Activated CD4-positive, alpha-beta memory T cell treated with anti-CD3 and anti-CD28 coated beads for 36 hours (primary cell): ENCODE measurements around the gene PALM3. TPM values are rescaled to one million over a fixed set of nuclear protein-coding genes. Genes with fewer than 3 reads are reported as not detected.
"Not testable (repeated sequence)": the region's sequence is repeated elsewhere in the genome, so short reads cannot be mapped to it uniquely, and the experiment has no call there.

Source experiments
- CTCF ChIA-PET: fragments of 350-600 bp; sonication (Branson Sonifier 250); formaldehyde crosslinking; loops from one replicate; lab custom pipeline; 2021; ENCODE audit warnings: antibody characterized with exemption, inconsistent platforms; lab: Charles Lee
- POLR2A ChIA-PET: fragments of 350-600 bp; sonication (Branson Sonifier 250); formaldehyde crosslinking; loops from one replicate; lab custom pipeline; 2021; ENCODE audit warnings: antibody characterized with exemption; lab: Charles Lee
- DNase-seq: peaks from one replicate; pipeline ENCODE4 v3.0.0-alpha.2; 2020
- H3K27ac Mint-ChIP-seq: one replicate; pipeline ENCODE4 v1.8.0; 2021; ENCODE audit warnings: mixed read lengths
- H3K27me3 Mint-ChIP-seq: one replicate; pipeline ENCODE4 v1.8.0; 2021; ENCODE audit warnings: mixed read lengths
- H3K36me3 Mint-ChIP-seq: one replicate; pipeline ENCODE4 v1.8.0; 2021; ENCODE audit warnings: mixed read lengths
- H3K4me1 Mint-ChIP-seq: one replicate; pipeline ENCODE4 v1.8.0; 2021; ENCODE audit warnings: low read depth, mixed read lengths
- H3K4me3 Mint-ChIP-seq: one replicate; pipeline ENCODE4 v1.8.0; 2021; ENCODE audit warnings: mild to moderate bottlenecking, mixed read lengths
- H3K9me3 Mint-ChIP-seq: one replicate; pipeline ENCODE4 v1.8.0; 2021; ENCODE audit warnings: mixed read lengths
- intact Hi-C: fragments of 100-400 bp; cut with micrococcal nuclease; formaldehyde crosslinking; loops from one replicate; pipeline ENCODE4 v1.15.1; 2023
- total RNA-seq, 2 experiments: library from RNA; stranded (reverse); gene quantifications; one replicate each; pipeline ENCODE4 v1.2.3, GENCODE V29; 2021

The PALM3 gene
- total RNA-seq, 2 experiments from 2014 or later = not detected

DNA sequence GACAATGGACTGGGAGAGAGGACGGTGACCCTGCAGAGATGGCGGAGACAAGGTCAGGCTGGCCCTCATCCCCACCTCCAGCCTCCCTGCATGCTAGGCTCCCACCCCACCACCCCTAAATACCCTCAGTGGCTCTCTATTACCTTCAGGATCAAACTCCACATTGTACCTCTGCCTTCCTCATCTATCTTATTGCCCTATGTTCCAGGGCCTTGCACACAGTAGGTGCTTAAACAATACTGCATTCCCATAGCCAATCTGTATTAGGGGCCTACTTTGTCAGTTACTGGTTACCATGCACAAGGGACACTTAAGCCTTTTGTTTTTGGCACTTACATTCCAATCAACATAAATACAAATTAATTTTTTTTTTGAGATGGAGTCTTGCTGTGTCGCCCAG is 6.5 kb downstream of the PALM3 start:
- CTCF ChIA-PET = no interaction called here
- no peak overlapping the region for H3K27ac Mint-ChIP-seq
- no peak for DNase-seq
- H3K27me3 Mint-ChIP-seq = peaks cover 12% of the 10 kb centered on the region
- peaks cover 15% of the 10 kb centered on the region for H3K4me1 Mint-ChIP-seq
- H3K9me3 Mint-ChIP-seq = peaks cover 7% of the 10 kb centered on the region
- POLR2A ChIA-PET = no interaction called here
- intact Hi-C loops = loop anchor here (5.0 kb wide), 1 partner anchor 153 kb away; no protein-coding TSS in a partner anchor
- H3K4me3 Mint-ChIP-seq = no peak overlapping the region
- H3K36me3 Mint-ChIP-seq = peaks cover 23% of the 10 kb centered on the region

DNA sequence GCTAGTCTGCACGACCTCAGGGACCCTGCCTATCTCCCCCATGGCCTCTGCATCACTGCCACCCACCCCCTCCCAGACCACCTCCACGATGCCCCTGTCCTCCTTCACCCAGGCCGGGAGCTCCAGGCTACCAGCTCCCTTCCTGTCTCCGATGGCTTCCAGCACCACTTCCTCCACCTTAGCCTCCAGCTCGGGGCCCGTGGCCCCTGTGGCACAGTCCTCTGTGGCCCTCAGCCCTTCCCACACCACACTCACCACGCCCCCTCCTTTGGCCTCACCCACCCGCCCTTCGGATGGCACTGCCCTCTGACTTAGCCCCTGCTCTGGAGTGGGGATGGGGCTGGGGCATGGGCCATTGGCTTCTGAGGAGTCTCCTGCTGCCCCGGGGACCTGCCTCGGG is 7.2 kb downstream of the PALM3 start:
- POLR2A ChIA-PET = no interaction called here
- Mint-ChIP-seq H3K9me3 (peaks cover 7% of the 10 kb centered on the region), H3K27me3 (peaks cover 11% of the 10 kb centered on the region), H3K4me1 (peaks cover 15% of the 10 kb centered on the region), H3K4me3 (no peak overlapping the region), H3K36me3 (peaks cover 28% of the 10 kb centered on the region), H3K27ac (no peak overlapping the region)
- DNase-seq = no peak
- intact Hi-C loops = loop anchor here (5.0 kb wide), 1 partner anchor 152 kb away; no protein-coding TSS in a partner anchor
- CTCF ChIA-PET = interaction anchor here (0.9 to 1.5 kb wide), 2 partner anchors 17 to 215 kb away, joined by 3 to 6 read pairs; partner anchors contain the start of gene MISP3

DNA sequence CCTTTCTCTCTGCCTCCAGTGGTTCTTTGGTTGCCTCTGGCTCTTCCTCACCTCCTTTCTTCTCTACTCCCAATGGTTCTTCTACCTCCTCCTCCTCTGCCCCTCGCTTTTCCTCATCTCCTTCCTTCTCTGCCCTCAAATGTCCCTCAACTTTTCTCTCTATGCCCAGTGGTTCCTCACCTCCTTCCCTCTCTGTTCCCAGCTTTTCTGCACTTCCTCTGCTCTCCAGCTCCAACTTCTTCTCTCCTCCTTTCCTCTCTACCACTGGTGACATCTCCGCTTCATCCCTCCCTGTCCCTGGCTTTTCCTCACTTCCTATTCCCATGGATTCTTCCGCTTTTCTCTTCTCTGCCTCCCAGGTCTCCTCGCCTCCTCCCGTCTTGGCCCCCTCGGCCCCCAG is 7.8 kb downstream of the PALM3 start:
- peaks cover 15% of the 10 kb centered on the region for H3K4me1 Mint-ChIP-seq
- H3K36me3 Mint-ChIP-seq = peaks cover 29% of the 10 kb centered on the region
- H3K9me3 Mint-ChIP-seq = peaks cover 7% of the 10 kb centered on the region
- H3K27ac Mint-ChIP-seq = no peak overlapping the region
- ChIA-PET POLR2A (no interaction called here), CTCF (interaction anchor here (0.9 to 1.5 kb wide), 2 partner anchors 18 to 214 kb away, joined by 3 to 6 read pairs; partner anchors contain the start of gene MISP3)
- H3K27me3 Mint-ChIP-seq = peaks cover 8% of the 10 kb centered on the region
- intact Hi-C loops = no loop called here
- DNase-seq = no peak
- no peak overlapping the region for H3K4me3 Mint-ChIP-seq

DNA sequence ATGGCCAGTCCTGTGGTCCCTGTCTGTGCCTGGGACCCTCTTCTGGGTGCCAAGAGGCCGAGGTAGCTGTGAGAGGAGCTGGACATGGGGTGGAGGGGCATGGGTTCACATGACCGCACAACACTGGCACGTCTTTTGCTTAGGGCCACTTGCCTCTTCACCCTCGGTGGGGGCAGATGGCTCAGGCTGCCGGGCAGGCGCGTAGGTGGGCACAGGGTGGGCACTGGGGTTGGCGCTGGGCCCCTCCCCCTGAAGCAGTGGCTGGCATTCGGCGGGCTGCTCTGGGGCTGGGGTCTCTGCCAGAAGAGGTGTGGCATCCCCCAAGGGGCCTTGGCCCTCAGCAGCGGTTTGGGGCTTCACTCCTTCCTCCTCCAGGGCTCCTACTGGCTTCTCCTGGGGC is 8.4 kb downstream of the PALM3 start:
- H3K27me3 Mint-ChIP-seq = peaks cover 2% of the 10 kb centered on the region
- POLR2A ChIA-PET = no interaction called here
- H3K4me1 Mint-ChIP-seq = peaks cover 10% of the 10 kb centered on the region

DNA sequence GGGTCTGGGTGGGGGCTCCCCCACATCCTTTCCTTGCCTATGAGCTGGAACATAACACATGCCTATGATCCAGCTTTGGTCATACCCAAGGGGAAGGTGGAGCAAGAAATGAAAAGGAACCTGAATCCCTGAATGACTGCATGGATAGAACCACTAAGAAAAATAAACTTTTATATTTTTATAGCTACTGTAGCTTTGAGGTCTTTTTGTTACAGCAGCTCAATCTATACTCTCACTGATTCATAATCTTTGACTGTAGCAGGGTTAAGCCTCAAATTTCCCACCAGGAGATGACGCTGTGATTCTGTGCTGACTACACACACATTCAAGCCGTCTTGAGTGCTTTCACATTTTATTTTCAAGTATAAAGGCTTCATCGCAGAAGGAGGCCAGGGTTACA is 8.8 kb downstream of the PALM3 start:
- H3K36me3 Mint-ChIP-seq = peaks cover 39% of the 10 kb centered on the region
- CTCF ChIA-PET = interaction anchor here (1.0 to 1.6 kb wide), 3 partner anchors 19 to 172 kb away, joined by 3 to 5 read pairs (median 4); partner anchors contain the start of gene MISP3
- H3K4me3 Mint-ChIP-seq = no peak overlapping the region
- H3K9me3 Mint-ChIP-seq = peaks cover 7% of the 10 kb centered on the region
- DNase-seq = no peak
- no peak overlapping the region for H3K27ac Mint-ChIP-seq
- no peaks in the 10 kb centered on the region for H3K27me3 Mint-ChIP-seq
- H3K4me1 Mint-ChIP-seq = peaks cover 9% of the 10 kb centered on the region
- POLR2A ChIA-PET = no interaction called here
- intact Hi-C loops = no loop called here

More for the DNA sequence above, 8.4 kb downstream of the PALM3 start:
- peaks cover 35% of the 10 kb centered on the region for H3K36me3 Mint-ChIP-seq
- H3K9me3 Mint-ChIP-seq = peaks cover 7% of the 10 kb centered on the region
- no peak overlapping the region for H3K4me3 Mint-ChIP-seq
- no peak for DNase-seq
- CTCF ChIA-PET = interaction anchor here (1.0 to 1.6 kb wide), 3 partner anchors 18 to 173 kb away, joined by 3 to 6 read pairs (median 4); partner anchors contain the start of gene MISP3
- H3K27ac Mint-ChIP-seq = no peak overlapping the region
- intact Hi-C loops = no loop called here

DNA sequence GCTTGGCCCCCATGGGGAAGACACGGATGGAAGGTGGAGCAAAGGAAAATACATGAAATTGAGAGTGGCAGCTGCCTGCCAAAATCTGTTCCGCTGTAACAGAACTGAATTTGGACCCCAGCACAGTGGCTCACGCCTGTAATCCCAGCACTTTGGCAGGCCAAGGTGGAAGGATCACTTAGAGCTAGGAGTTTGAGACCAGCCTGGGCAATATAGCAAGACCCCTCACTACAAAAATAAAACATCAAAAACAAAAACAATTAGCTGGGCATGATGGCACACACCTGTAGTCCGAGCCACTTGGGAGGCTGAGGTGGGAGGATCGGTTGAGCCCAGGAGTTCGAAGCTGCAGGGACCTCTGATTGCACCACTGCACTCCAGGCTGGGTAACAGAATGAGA is 9.4 kb downstream of the PALM3 start:
- ChIA-PET CTCF (interaction anchor here (1.0 to 1.6 kb wide), 3 partner anchors 20 to 172 kb away, joined by 3 to 5 read pairs (median 4); partner anchors contain the start of gene MISP3), POLR2A (no interaction called here)
- no peak for DNase-seq
- Mint-ChIP-seq H3K4me3 (no peak overlapping the region), H3K4me1 (peaks cover 4% of the 10 kb centered on the region), H3K9me3 (peaks cover 7% of the 10 kb centered on the region), H3K27ac (no peak overlapping the region), H3K36me3 (peaks cover 39% of the 10 kb centered on the region), H3K27me3 (no peaks in the 10 kb centered on the region)
- intact Hi-C loops = no loop called here

DNA sequence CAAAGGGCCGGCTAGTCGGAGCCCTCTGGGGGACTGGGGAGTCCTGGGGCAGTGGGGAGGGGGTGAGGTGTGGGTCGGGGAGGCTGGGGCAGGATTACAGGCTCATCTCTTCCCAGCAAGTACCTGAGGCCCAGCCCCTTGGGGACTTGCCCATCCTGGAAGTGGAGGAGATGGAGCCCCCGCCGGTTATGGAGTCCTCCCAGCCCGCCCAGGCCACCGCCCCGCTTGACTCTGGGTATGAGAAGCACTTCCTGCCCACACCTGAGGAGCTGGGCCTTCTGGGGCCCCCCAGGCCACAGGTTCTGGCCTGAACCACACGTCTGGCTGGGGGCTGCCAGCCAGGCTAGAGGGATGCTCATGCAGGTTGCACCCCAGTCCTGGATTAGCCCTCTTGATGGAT is 9.9 kb downstream of the PALM3 start:
- ChIA-PET POLR2A (no interaction called here), CTCF (interaction anchor here (1.3 to 1.6 kb wide), 2 partner anchors 20 to 22 kb away, joined by 4 to 5 read pairs; partner anchors contain the start of gene MISP3)
- H3K4me1 Mint-ChIP-seq = peaks cover 4% of the 10 kb centered on the region
- peaks cover 7% of the 10 kb centered on the region for H3K9me3 Mint-ChIP-seq
- H3K36me3 Mint-ChIP-seq = peaks cover 39% of the 10 kb centered on the region
- no peaks in the 10 kb centered on the region for H3K27me3 Mint-ChIP-seq
- intact Hi-C loops = no loop called here
- no peak overlapping the region for H3K4me3 Mint-ChIP-seq
- H3K27ac Mint-ChIP-seq = no peak overlapping the region
- no peak for DNase-seq

DNA sequence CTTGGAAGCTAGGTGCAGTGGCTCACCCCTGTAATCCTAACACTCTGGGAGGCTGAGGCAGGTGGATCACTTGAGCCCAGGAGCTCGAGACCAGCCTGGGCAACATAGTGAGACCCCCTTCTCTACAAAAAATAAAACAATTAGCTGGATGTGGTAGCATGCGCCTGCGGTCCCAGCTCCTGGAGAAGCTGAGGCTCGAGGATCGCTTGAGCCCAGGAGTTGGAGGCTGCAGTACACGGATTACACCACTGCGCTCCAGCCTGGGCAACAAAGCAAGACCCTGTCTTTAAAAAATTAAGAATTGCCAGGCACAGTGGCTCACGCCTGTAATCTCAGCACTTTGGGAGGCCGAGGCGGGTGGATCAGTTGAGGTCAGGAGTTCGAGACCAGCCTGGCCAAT is 10.9 kb downstream of the PALM3 start:
- CTCF ChIA-PET = interaction anchor here (0.5 to 9.3 kb wide), 4 partner anchors 7 to 302 kb away, joined by 3 to 99 read pairs (median 19); partner anchors contain the start of gene MISP3
- H3K4me1 Mint-ChIP-seq, H3K27ac Mint-ChIP-seq, POLR2A ChIA-PET, intact Hi-C loops, DNase-seq, H3K4me3 Mint-ChIP-seq, H3K9me3 Mint-ChIP-seq, H3K27me3 Mint-ChIP-seq: not testable (repeated sequence)
- H3K36me3 Mint-ChIP-seq = peaks cover 45% of the 10 kb centered on the region

DNA sequence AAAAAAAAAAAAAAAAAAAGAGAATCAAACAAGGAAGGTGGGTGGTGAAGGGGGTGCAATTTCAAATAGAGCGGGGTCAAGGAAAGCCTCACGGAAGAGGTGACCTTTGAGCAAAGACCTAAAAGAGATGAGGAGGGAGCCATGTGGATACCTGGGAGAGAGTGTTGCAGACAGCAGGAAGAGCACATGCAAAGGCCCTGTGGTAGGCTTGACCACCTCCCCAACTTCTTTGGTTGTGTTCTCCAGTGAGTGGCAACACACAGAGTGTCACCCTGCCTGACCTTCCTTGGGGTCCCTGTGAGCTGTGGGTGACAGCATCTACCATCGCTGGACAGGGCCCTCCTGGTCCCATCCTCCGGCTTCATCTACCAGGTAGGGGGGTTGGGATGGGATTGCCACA is 11.4 kb downstream of the PALM3 start:
- CTCF ChIA-PET = interaction anchor here (0.5 to 9.3 kb wide), 5 partner anchors 8 to 302 kb away, joined by 3 to 99 read pairs (median 5); partner anchors contain the start of gene MISP3
- peaks cover 47% of the 10 kb centered on the region for H3K36me3 Mint-ChIP-seq
- H3K9me3 Mint-ChIP-seq = peaks cover 7% of the 10 kb centered on the region
- no peak for DNase-seq
- intact Hi-C loops = no loop called here
- peaks cover 4% of the 10 kb centered on the region for H3K4me1 Mint-ChIP-seq
- POLR2A ChIA-PET = no interaction called here
- no peaks in the 10 kb centered on the region for H3K27me3 Mint-ChIP-seq
- no peak overlapping the region for H3K27ac Mint-ChIP-seq
- no peak overlapping the region for H3K4me3 Mint-ChIP-seq

DNA sequence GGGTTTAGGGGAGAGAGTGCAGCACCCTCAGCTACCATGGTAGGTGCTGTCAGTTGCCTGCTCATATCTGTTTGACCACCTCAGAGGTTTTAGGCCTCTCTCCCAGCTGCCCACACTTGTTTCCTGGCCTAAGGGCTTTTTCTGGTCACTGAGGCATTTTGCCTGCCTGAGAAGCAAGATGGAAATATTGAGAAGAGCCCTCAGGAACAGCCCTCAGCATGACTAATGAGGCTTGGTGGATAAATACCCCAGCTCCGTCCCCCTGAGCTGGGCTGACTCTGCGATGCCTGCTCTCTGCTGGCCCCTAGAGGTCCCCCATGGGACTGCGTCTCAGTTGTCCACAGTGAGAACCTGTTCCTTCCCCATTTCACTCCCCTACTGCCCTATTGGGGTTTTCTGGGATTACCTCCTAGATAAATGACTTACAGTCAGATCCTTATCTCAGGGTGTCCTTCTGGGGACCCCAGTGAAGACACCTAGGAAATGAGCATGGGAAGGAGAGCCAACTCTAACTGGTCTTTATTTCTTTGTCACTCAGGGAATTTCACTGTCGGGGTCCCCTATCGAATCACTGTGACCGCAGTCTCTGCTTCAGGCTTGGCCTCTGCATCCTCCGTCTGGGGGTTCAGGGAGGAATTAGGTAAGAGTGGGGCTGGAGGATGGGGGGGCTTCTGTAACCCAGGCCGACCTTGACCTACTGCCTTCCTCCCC is 13.3 kb downstream of the PALM3 start:
- peaks cover 7% of the 10 kb centered on the region for H3K9me3 Mint-ChIP-seq
- H3K36me3 Mint-ChIP-seq = peaks cover 50% of the 10 kb centered on the region
- ChIA-PET CTCF (interaction anchor here (0.6 to 9.3 kb wide), 34 partner anchors 9 to 301 kb away, joined by 3 to 99 read pairs (median 4); partner anchors contain the start of genes DCAF15, IL27RA, MISP3 and NANOS3), POLR2A (interaction anchor here (1.0 to 1.2 kb wide), 2 partner anchors 17 to 42 kb away, joined by 3 to 5 read pairs; partner anchors contain the start of genes IL27RA and RFX1)
- no peaks in the 10 kb centered on the region for H3K27me3 Mint-ChIP-seq
- no peak overlapping the region for H3K4me3 Mint-ChIP-seq
- peak; percentile 83 for DNase-seq
- intact Hi-C loops = loop anchor here (5.0 kb wide), 1 partner anchor 166 kb away; no protein-coding TSS in a partner anchor
- H3K27ac Mint-ChIP-seq = peak overlapping the region; percentile 51
- H3K4me1 Mint-ChIP-seq = peaks cover 4% of the 10 kb centered on the region

DNA sequence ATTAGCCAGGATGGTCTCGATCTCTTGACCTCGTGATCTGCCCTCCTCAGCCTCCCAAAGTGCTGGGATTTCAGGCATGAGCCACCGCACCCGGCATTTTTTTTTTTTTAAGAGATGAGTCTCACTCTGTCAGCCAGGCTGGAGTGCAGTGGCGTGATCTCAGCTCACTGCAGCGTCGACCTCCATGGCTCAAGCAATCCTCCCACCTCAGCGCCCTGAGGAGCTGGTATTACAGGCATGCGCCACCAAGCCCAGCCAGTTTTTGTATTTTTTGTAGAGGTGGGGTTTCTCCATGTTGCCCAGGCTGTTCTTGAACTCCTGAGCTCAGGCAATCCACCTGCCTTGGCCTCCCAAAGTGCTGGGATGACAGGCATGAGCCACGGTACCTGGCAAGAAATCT is 14.0 kb downstream of the PALM3 start:
- not testable (repeated sequence) for H3K27ac Mint-ChIP-seq, H3K4me3 Mint-ChIP-seq, H3K4me1 Mint-ChIP-seq, DNase-seq, H3K27me3 Mint-ChIP-seq, H3K9me3 Mint-ChIP-seq
- H3K36me3 Mint-ChIP-seq = peaks cover 51% of the 10 kb centered on the region
- ChIA-PET POLR2A (interaction anchor here (1.0 to 1.2 kb wide), 2 partner anchors 16 to 42 kb away, joined by 3 to 5 read pairs; partner anchors contain the start of genes IL27RA and RFX1), CTCF (interaction anchor here (0.6 to 9.3 kb wide), 31 partner anchors 8 to 300 kb away, joined by 3 to 99 read pairs (median 4); partner anchors contain the start of genes DCAF15, IL27RA, MISP3 and NANOS3)
- intact Hi-C loops = loop anchor here (5.0 kb wide), 1 partner anchor 166 kb away; no protein-coding TSS in a partner anchor
